ENCODE results near the gene LHFPL3.

GRCh38 chr7:104535841-104536240 lies 207.4 kb downstream of the LHFPL3 start:
- TF ChIP-seq, protein P1, sequence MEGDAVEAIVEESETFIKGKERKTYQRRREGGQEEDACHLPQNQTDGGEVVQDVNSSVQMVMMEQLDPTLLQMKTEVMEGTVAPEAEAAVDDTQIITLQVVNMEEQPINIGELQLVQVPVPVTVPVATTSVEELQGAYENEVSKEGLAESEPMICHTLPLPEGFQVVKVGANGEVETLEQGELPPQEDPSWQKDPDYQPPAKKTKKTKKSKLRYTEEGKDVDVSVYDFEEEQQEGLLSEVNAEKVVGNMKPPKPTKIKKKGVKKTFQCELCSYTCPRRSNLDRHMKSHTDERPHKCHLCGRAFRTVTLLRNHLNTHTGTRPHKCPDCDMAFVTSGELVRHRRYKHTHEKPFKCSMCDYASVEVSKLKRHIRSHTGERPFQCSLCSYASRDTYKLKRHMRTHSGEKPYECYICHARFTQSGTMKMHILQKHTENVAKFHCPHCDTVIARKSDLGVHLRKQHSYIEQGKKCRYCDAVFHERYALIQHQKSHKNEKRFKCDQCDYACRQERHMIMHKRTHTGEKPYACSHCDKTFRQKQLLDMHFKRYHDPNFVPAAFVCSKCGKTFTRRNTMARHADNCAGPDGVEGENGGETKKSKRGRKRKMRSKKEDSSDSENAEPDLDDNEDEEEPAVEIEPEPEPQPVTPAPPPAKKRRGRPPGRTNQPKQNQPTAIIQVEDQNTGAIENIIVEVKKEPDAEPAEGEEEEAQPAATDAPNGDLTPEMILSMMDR (IDR thresholded peaks at IDR 0.05) = no peak
- TF ChIP-seq SIN3A (IDR thresholded peaks at IDR 0.05; ENCODE audit: borderline replicate concordance, low read depth, low read length) = no peak
- no peak for TF ChIP-seq RAD21 (IDR thresholded peaks at IDR 0.05; ENCODE audit: low read length)
- no peak for TF ChIP-seq EP300 (IDR thresholded peaks at IDR 0.05; ENCODE audit: borderline replicate concordance in 1 of 2, low read depth in 1 of 2, low read length in 1 of 2)
- TF ChIP-seq POLR2AphosphoS5 (IDR thresholded peaks at IDR 0.05; ENCODE audit: low read depth, low read length) = no peak
- TF ChIP-seq RFX5 (IDR thresholded peaks at IDR 0.05; ENCODE audit: low read length) = no peak
- TF ChIP-seq, protein P2, sequence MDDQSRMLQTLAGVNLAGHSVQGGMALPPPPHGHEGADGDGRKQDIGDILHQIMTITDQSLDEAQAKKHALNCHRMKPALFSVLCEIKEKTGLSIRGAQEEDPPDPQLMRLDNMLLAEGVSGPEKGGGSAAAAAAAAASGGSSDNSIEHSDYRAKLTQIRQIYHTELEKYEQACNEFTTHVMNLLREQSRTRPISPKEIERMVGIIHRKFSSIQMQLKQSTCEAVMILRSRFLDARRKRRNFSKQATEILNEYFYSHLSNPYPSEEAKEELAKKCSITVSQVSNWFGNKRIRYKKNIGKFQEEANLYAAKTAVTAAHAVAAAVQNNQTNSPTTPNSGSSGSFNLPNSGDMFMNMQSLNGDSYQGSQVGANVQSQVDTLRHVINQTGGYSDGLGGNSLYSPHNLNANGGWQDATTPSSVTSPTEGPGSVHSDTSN (IDR thresholded peaks at IDR 0.05) = no peak
- no peak for TF ChIP-seq REST (IDR thresholded peaks at IDR 0.05; ENCODE audit: low read depth, low read length)
- TF ChIP-seq GATA2 (CRISPR knock-in tag; IDR thresholded peaks at IDR 0.05) = no peak
- TF ChIP-seq, protein P3, sequence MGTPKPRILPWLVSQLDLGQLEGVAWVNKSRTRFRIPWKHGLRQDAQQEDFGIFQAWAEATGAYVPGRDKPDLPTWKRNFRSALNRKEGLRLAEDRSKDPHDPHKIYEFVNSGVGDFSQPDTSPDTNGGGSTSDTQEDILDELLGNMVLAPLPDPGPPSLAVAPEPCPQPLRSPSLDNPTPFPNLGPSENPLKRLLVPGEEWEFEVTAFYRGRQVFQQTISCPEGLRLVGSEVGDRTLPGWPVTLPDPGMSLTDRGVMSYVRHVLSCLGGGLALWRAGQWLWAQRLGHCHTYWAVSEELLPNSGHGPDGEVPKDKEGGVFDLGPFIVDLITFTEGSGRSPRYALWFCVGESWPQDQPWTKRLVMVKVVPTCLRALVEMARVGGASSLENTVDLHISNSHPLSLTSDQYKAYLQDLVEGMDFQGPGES (IDR thresholded peaks at IDR 0.05; ENCODE audit: low read depth, low read length) = no peak
- no peak for TF ChIP-seq FOXM1 (IDR thresholded peaks at IDR 0.05; ENCODE audit: low read depth)

All from SK-N-SH (cell line).